Hematopoietic multipotent progenitor cell treated with erythropoietin and hydrocortisone succinate and interleukin-3 and kit ligand, for 4 days (in vitro differentiated cells): ENCODE measurements around the gene PGA4.
"Not testable (repeated sequence)": the region's sequence is repeated elsewhere in the genome, so short reads cannot be mapped to it uniquely, and the experiment has no call there.

ENCODE experiments used
- DNase-seq: peaks from one replicate; pipeline ENCODE4 v3.0.0-alpha.2; 2015

Gene PGA4

GRCh38 chr11:61207636-61208310, 14.4 kb upstream of the PGA4 start:
- DNase-seq = not testable (repeated sequence)

- DNase-seq = not testable (repeated sequence)
Observed at GRCh38 chr11:61210629-61211028, 11.5 kb upstream of the PGA4 start.

GRCh38 chr11:61211327-61211952, 10.7 kb upstream of the PGA4 start:
- not testable (repeated sequence) for DNase-seq

- DNase-seq = not testable (repeated sequence)
Observed at GRCh38 chr11:61212202-61212601, 9.9 kb upstream of the PGA4 start.

- not testable (repeated sequence) for DNase-seq
Observed at GRCh38 chr11:61213711-61214324, 8.3 kb upstream of the PGA4 start.

GRCh38 chr11:61218306-61218705, 3.8 kb upstream of the PGA4 start:
- DNase-seq = not testable (repeated sequence)

- DNase-seq = not testable (repeated sequence)
Observed at GRCh38 chr11:61219016-61219415, 3.1 kb upstream of the PGA4 start.

- DNase-seq = not testable (repeated sequence)
Observed at GRCh38 chr11:61222692-61223091, 545 bp downstream of the PGA4 start.

GRCh38 chr11:61226457-61227137, 4.5 kb downstream of the PGA4 start:
- not testable (repeated sequence) for DNase-seq

GRCh38 chr11:61229458-61229857, 7.3 kb downstream of the PGA4 start:
- DNase-seq = not testable (repeated sequence)

GRCh38 chr11:61231033-61231432, 8.9 kb downstream of the PGA4 start:
- DNase-seq = not testable (repeated sequence)

GRCh38 chr11:61231585-61231984, 9.4 kb downstream of the PGA4 start:
- DNase-seq = not testable (repeated sequence)

GRCh38 chr11:61232548-61233145, 10.5 kb downstream of the PGA4 start:
- not testable (repeated sequence) for DNase-seq

- not testable (repeated sequence) for DNase-seq
Observed at GRCh38 chr11:61237130-61237529, 15.0 kb downstream of the PGA4 start.

- DNase-seq = not testable (repeated sequence)
Observed at GRCh38 chr11:61240288-61240687, 18.1 kb downstream of the PGA4 start.

GRCh38 chr11:61240875-61241274, 18.7 kb downstream of the PGA4 start, which contains the start of gene PGA5:
Gene PGA5, plus strand, starts transcription at chr11:61241175. Its CDS starts 52 bp downstream, at chr11:61241227.
- DNase-seq = not testable (repeated sequence)

- not testable (repeated sequence) for DNase-seq
Observed at GRCh38 chr11:61241526-61241925, 19.4 kb downstream of the PGA4 start.

- not testable (repeated sequence) for DNase-seq
Observed at GRCh38 chr11:61245284-61245964, 23.3 kb downstream of the PGA4 start.

- not testable (repeated sequence) for DNase-seq
Observed at GRCh38 chr11:61248071-61248470, 25.9 kb downstream of the PGA4 start.

GRCh38 chr11:61249201-61249600, 27.1 kb downstream of the PGA4 start:
- DNase-seq = not testable (repeated sequence)

- not testable (repeated sequence) for DNase-seq
Observed at GRCh38 chr11:61250796-61251765, 28.9 kb downstream of the PGA4 start.
